Endothelial cell of umbilical vein (primary cell): ENCODE data around the gene INPP5A.

Experiments
- GATA2 ChIP-seq: IDR thresholded peaks from 2 replicates; pipeline ENCODE4 v1.7.0; 2011; ENCODE audit warnings: low read depth, mild to moderate bottlenecking, moderate library complexity, mixed read lengths, low read length; ENCODE audit not compliant: insufficient read length, insufficient read depth
- MYC ChIP-seq: IDR thresholded peaks from one replicate; pipeline ENCODE4 v1.6.1; 2011; ENCODE audit warnings: mild to moderate bottlenecking, low read depth, low read length
- POLR2A ChIP-seq: IDR thresholded peaks from 2 replicates; pipeline ENCODE4 v1.6.1; 2012; ENCODE audit warnings: low read depth, mild to moderate bottlenecking, control low read depth, low read length
- POLR2AphosphoS5 ChIP-seq: IDR thresholded peaks from 2 replicates; pipeline ENCODE4 v1.6.1; 2012; ENCODE audit warnings: low read depth, mild to moderate bottlenecking, control low read depth, low read length, moderate library complexity; ENCODE audit not compliant: insufficient read depth
- TF ChIP-seq, protein P1 (sequence below), 2 donors: IDR thresholded peaks; 1 replicate in 1 of 2; 2 replicates in 1 of 2; pipeline ENCODE4 v1.5.1; 2011; ENCODE audit warnings: low read length in 2 of 2, mild to moderate bottlenecking in 2 of 2, moderate library complexity in 2 of 2, control low read depth in 1 of 2, inconsistent platforms in 1 of 2, low read depth in 1 of 2; ENCODE audit not compliant: insufficient read depth in 1 of 2; ENCODE audit errors: extremely low read depth in 1 of 2

GRCh38 chr10:132632851-132633684, 95.5 kb downstream of the INPP5A start:
- TF ChIP-seq, protein P1, sequence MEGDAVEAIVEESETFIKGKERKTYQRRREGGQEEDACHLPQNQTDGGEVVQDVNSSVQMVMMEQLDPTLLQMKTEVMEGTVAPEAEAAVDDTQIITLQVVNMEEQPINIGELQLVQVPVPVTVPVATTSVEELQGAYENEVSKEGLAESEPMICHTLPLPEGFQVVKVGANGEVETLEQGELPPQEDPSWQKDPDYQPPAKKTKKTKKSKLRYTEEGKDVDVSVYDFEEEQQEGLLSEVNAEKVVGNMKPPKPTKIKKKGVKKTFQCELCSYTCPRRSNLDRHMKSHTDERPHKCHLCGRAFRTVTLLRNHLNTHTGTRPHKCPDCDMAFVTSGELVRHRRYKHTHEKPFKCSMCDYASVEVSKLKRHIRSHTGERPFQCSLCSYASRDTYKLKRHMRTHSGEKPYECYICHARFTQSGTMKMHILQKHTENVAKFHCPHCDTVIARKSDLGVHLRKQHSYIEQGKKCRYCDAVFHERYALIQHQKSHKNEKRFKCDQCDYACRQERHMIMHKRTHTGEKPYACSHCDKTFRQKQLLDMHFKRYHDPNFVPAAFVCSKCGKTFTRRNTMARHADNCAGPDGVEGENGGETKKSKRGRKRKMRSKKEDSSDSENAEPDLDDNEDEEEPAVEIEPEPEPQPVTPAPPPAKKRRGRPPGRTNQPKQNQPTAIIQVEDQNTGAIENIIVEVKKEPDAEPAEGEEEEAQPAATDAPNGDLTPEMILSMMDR (IDR thresholded peaks at IDR 0.05; ENCODE audit: extremely low read depth in 1 of 2, insufficient read depth in 1 of 2, low read depth in 1 of 2, low read length in 2 of 2), result no peak
- TF ChIP-seq POLR2A (no peak), POLR2AphosphoS5 (no peak), GATA2 (no peak), MYC (no peak)
